GM18502 (cell line): ENCODE data around the gene UTS2R.
A peak's percentile ranks its signal among the peaks of the same experiment; 100 is the strongest.
"Not testable (repeated sequence)": the region's sequence is repeated elsewhere in the genome, so short reads cannot be mapped to it uniquely, and the experiment has no call there.

ENCODE experiments used
- ATAC-seq: cut with Tn5 transposase; IDR thresholded peaks from one replicate; pipeline ENCODE4 v1.9.1; 2021; ENCODE audit warnings: mild to moderate bottlenecking; ENCODE audit not compliant: unreplicated experiment, poor library complexity

UTS2R gene

DNA sequence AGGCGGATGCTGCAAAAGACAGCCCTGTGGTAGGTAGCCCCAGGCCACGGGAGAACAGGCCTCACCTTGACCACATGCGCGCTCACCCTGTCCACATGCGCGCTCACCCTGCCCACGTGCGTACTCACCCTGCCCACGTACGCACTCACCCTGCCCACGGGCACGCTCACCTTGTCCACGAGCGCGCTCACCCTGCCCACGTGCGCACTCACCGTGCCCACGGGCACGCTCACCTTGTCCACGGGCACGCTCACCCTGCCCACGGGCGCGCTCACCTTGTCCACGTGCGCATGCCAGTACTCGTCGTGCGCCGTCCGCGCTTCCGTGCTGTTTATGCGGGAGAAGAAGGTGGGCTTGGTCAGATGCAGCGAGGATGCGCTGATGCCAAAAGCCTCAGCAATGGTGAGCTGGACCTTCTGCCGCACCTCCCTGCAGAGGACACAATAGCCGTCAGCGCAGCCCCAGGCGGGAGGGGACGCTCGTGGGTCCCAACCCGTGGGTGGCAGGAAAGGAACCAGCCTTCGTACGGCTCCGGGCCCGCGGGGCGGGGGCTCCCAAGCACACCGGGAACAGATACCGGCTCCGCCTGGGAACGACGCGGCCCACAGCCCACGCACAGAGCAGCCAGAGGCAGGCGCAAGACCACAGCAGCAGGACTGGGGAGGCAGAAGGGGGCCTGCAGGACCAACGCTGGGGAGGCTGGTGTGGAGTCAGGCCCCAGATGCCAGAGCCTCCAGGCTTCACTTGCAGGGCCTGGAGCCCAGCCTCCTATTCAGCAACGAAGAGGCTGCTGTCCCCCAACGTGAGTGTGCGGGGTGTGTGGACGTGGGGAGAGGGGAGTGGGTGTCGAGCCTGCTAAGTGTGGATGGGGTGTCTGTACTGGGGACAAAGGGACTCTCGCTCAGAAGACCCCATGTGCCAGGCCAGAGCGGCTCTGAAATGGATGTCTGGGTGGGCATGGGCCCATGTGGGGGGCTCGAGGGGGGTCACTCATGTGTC, 32.4 kb downstream of the UTS2R start:
- ATAC-seq = no peak

DNA sequence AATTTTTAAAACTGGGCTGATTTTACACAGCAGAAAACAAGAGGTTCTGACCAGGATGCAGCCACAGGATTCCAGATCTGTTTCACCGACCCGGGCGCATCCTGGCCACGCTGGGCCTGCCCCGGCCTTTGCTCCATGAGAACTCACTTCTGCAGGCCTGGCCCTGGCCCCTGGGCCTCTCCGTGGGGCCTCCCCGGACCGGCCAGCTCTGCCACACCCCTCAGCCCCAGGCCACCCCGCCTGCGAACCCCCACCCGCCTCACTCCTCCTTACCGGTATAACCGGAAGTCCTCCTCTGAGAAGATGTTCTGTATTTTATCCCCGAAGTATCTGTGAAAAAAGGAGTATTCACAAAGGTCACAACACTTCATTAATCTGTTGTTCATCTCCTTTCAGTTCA, 33.5 kb downstream of the UTS2R start:
- ATAC-seq = no peak

DNA sequence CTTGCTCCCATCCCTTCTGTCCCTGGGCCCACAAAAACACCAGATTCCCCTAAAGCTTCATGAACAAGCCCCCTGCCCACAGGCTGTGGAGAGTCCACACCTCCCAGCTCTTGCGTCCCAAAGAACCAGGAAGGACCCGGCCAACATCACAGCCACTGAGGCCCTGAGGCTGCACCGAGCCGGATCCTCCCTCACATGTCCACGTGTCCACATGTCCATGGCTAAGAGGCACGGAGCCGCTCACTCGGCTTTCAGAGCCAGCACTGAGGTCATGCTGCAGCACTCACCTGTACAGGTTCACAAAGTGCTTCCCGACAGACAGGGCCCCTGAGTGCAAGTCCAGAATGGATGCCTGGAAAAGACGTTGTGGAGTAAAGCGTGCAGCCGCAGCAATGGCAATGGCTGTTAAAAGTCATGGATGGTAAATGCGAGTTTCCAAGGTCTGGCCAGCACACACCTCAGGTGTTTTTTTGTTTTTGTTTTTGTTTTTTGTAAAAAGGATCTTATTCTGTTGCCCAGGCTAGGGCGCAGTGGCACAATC, 34.6 kb downstream of the UTS2R start:
- ATAC-seq = no peak

DNA sequence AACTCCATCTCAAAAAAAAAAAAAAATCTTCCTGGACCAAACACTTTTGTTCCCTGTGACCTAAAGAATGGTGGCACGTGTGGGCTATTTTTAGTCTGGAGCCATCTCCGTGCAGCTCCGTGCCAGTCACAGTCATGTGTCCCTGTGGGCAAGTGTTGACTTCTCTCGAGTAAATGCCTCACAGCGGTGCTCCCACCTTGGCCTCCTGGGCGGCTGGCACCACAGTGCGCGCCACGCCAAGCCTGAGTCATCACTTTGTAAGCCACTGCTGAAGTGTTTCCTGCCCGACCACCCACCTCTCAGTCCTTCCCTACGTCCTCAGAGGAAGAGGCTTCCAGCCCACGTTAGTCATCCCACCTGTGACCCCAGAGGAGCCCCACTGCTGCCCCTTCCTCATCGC, 35.7 kb downstream of the UTS2R start:
- ATAC-seq = no peak

DNA sequence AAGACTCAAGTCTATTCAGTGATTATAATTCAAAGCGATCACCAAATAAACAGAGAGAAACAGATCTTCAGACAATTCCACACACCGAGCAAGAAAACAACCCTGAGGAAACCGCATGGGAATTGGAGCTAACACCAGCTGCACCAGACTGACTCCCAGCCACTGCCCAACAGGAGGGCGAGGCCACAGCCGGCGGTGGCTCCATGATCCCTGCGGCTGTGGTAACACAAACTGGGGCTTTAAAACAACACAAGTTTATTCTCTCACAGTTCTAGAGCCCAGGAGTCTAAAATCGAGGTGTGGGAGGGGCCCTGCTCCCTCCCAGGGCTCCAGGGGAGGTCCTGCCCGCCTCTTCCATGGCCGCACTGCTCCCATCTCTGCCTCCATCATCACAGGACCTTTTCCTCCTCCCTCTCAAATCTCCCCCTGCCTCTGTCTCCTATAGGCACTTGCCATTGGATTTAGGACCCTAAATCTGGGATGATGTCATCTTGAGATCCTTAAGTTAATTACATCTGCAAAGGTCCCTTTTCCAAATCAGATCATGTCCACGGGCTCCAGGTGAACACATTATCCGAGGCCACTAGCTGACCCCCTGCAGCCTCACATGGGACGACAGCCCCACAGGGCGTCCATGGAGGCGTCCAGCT, 36.8 kb downstream of the UTS2R start:
- no peak for ATAC-seq

DNA sequence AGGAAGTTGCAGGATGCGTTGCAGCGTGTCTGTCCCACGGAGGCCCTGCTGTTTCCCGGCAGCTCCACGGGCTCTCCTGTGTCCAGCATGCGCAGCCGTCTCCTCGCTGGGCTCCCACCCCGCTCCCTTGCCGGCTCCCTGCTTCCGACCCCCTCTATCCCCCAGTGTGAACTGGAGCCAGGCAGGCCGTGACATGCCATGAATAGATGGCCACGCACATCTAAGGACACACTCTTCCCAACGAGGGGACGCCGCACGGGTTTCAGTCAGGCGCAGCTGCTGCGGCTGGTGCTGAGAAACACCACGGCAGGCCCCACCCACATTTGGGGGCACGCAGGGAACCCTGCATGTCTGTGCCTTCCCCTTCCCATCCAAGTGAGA, 37.4 kb downstream of the UTS2R start:
- ATAC-seq = no peak

DNA sequence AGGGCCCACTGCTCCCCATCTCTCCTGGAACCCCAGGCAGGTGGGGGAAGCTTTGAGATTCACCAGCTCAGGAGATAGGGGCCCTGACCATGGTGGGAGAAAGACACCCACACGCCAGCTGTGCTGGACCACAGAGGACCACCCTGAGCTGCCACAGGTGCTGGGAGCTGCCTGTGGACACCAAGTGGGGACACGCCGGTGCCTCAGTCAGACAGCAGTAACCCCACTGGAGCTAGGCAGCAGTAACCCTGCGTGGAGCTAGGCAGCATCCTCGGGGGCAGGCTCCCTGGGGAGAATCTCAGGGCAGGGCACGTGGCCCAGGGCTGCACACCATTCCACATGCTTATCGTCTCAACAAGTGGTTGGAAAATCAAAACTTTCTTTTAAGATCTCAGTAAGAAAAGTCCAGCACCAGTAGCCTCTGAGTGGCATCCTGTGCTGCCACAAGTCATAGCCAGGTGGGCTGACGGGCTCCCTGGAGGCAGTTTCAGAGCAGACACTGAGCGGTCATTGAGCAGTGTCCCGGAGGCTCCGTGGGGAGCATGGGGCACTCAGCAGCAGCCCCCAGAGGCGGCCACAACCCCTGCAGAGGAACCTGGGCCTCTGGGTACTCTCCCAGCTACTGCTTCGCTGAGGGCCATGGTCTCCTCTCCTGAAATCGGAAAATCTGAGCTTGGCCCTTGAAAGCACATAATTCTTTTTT, 38.6 kb downstream of the UTS2R start:
- ATAC-seq = no peak

DNA sequence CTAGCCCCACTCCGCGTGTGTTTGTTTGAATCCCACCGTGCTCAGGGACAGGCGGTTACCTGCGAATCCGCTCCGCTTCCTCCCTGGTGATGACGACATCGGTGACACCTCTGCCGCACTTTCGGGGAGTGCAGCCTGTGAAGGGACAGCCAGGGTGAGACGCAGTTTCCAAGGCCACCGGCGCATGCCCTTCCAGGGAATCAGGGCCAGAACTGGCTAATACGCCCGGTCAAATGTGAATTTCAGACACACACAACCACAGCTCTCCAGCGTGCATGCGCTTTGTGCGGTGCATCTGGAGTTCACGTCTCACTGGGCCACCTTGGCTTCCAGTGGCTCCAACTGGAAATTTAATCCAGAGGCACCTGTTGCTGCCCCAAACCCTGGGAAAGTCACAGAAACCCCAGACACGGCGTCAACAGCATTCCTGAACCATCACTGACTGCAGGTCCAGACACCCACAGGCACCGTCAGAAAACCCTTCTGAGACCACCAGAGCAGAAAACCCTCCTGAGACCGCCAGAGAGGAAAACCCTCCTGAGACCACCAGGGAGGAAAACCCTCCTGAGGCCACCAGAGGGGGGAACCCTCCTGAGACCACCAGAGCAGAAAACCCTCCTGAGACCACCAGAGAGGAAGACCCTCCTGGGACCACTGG, 40.0 kb downstream of the UTS2R start:
- no peak for ATAC-seq

DNA sequence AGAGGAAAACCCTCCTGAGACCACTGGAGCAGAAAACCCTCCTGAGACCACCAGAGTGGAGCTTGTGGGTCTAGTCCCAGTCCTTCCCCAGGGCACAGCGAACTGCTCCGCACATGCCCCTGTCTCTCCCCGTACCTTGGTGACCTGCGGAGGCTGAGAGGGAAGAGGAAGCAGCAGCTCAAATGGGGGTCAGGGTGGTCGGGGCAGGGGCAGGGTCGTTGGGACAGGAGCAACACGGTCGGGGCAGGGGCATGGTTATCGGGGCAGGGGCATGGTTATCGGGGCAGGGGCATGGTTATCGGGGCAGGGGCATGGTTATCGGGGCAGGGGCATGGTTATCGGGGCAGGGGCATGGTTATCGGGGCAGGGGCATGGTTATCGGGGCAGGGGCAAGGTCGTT, 40.5 kb downstream of the UTS2R start:
- not testable (repeated sequence) for ATAC-seq

DNA sequence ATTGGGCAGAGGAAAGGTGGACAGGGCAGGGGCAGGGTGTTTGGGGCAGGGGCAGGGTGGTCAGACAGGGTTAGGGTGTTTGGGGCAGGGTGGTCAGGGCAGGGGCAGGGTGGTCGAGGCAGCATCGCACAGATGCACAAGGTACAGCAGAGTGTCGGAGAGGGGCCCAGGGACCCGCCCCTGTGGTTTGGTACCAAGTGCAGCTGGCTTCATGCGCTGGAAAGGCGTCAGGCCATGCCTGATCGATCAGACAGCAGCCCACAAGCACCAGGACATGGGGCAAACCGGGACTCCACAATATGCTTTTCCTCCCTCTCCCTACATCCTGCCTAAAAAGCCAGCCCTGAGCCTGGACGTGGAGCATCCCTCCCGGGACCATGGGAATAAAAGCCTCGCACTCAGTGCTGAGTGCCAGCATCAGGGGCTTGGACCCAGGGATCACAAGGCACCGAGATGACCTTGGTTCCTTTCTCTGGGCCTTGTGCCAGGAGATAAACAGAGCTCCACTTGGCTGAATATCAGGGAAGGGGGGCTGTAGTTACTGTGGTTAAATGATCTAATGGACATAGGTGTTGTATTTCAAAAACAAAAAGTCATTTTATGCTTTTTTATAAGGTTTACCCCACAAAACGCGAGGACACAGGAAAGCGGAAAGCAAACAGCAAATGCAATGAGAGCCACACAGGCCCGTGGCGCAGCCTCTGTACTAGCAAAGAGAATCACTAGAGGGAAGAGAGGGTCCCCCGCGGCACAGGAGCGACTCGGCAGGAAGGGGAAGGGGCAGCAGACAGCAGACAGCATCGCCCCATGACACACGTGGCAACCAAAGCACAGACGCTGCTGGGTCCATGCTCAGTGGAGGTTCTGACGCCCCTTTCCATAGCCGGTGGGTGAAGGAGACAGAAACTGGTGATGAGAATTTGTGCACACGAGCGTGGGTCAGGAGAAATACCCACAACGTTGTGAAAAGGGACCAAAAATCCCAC, 41.3 kb downstream of the UTS2R start:
- no peak for ATAC-seq

DNA sequence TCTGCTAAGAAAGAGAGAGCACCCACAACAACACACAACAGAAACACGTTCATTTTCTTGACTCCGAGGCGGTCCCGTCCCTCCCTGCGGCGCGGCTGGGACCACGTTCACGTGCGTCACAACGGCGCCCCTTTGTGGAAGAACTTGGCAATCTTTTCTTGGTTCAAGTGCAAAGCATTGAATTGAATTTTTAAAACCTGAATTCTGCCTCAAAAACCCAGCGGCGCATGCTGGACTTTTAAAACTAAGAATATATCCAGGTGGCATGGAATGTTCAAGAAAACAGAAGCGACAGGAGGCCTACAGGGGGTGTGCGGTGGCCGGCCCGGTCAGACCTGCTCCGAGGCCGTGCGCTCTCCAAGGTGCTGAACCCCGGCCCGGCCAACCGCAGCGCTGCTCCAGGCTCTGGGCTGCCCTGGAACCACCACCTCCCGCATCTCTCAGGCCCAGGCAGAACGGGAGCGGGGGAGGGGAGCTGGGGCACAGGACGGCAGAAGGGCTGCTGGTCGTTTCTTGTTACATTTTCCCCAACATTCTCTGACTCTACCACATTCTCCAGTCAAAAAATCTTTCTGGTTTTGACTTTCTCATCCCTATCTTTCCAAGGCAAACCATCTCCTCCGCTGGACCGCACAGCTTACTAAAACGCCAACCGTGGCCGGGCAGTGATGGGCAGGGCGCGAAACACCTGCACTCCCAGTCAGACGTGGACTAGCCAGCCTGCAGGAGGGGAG, 43.1 kb downstream of the UTS2R start:
- ATAC-seq = no peak

DNA sequence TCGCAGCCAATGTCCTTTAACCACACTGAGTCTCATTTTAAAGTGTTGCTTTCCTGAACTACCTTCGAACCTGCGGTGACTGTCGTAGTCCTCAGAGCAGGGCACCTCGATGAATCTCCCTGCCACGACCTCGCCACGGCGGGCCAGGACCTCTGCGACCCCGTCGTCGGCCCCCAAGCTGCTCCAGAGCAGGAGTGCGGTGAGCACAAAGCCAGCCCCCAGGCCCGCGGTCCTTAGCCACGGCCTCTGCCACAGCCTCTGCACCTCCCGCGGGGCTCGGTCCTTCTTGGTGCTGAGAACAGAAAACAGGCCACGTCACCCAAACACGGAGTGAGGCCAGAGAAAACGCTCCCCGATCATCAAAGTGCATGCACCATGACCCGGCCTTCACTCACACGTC, 43.8 kb downstream of the UTS2R start:
- ATAC-seq = no peak

DNA sequence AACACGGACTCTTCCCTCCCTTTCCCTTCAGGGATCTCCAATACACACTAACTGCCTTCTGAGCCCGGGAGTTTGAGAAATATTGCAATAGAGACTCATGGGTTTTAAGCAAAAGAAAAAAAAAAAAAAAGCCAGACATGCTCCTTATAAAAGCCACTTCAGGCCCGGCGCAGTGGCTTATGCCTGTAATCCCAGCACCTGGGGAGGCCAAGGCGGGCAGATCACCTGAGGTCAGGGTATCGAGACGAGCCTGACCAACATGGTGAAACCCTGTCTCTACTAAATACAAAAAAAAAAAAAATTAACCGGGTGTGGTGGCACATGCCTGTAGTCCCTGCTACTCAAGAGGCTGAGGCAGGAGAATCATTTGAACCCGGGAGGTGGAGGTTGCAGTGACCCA, 44.2 kb downstream of the UTS2R start:
- no peak for ATAC-seq

DNA sequence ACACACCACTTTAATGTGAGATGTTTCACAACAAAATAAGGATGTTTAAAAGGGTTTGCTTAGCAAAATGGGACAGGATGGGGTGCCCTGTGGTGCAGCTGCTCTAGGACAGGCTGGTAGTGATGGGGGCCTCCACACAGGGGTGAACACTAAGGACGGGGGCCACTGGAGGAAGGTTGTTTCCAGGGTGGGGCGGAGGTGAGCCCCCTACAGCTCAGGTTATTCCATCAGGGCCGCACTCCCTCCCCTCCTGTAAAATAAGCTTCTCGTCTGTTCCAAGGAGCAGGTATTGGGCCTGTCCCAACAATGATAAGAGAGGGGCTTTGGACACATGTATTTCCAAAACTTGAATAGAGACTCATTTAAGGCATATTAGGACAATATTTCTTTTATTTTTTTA, 44.7 kb downstream of the UTS2R start:
- no peak for ATAC-seq

DNA sequence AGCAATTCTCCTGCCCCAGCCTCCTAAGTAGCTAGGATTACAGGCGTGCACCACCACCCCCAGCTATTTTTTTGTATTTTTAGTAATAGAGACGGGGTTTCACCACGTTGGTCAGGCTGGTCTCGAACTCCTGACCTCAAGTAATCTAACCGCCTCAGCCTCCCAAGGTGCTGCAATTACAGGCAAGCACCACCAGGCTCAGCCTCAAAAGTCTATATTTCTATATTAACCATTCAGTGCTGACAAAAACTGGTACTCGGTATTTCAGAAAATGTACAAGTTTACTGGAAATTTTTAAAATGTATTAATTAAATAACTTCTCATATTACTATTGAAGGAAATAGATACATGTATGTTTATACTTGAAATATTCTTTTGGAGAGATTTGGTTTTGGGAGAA, 45.2 kb downstream of the UTS2R start:
- ATAC-seq = no peak

DNA sequence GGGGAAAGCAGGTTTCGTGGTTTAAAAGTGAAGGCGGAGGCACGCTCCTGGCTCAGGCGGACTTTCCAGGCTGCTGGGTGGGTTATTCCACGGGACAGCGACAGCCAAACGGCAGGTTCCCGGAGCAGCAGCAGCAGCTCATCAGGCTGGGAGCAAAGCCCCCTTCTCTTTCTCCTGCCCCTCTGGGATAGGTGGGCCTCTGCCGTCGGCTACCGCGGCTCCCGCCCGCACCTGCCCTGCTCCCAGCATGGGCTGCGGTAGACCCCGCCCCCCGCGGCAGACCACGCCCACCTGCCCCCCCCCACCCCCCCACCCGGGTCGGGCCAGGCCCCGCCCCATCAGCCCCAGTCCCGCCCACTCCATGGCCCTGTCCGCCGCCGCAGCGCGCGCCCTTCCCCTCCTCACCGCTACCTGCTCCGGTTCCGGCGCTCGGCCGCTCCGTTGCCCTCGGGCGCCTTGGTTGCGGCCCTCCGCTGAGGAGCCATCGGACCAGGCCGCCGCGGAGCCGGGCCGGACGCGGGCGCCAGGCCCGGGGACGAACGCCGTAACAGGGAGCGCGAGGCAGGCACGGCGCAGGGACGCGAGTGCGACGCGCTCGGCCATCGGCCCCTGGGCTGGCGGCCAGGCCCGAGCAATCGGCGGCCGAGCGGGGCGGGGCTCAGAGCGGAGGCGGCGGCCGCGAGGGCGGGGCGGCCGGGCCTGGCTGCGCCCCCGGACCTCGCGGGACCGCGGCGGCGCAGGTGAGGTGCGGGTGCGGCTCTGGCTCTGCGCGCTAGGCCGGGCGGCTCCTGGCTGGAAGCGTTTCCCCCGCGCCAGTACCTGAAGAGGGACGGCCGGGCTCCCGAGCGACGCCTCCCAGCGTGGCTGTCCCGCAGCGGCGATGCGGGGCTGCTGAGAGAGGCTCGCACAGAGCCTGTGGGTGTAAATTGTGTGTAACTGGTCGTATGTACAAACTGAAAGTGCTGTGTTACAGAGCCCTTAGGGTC, 46.7 kb downstream of the UTS2R start, which contains the start of the genes HEXD and OGFOD3:
Gene HEXD, plus strand, starts transcription at position 347 of the 986 bp plus-strand sequence. CDS start 1,453 bp downstream, outside the sequence.
Gene OGFOD3, minus strand, starts transcription at position 586 of the 986 bp plus-strand sequence. Its CDS starts 101 bp downstream, at position 485.
- peak; percentile 88 for ATAC-seq

DNA sequence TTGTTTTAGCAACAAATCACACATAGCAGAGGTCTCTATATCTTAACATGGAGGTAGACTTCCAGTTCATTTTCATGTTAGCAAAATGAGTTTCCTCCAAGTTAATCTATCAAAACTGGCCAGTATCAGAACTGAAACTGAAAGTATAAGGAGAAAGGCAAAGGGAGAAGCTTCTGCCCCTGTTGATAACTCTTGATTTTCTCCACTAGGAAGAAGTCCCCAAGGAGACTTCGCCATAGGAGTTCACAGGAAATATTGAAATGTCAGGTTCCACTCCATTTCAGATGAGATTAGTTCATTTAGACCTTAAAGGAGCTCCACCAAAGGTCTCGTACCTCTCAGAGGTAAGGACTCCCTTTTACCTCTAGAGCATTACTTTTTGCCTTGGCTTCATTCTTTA, 48.0 kb downstream of the UTS2R start:
- no peak for ATAC-seq
